ENCODE results near the gene ATP8A2. TPM values are rescaled to one million over a fixed set of nuclear protein-coding genes. Genes with fewer than 3 reads are reported as not detected.
"Not testable (repeated sequence)": the region's sequence is repeated elsewhere in the genome, so short reads cannot be mapped to it uniquely, and the experiment has no call there.

ATP8A2 gene
- total RNA-seq, 1 donor from 2014 or later, result 4.2 TPM

DNA sequence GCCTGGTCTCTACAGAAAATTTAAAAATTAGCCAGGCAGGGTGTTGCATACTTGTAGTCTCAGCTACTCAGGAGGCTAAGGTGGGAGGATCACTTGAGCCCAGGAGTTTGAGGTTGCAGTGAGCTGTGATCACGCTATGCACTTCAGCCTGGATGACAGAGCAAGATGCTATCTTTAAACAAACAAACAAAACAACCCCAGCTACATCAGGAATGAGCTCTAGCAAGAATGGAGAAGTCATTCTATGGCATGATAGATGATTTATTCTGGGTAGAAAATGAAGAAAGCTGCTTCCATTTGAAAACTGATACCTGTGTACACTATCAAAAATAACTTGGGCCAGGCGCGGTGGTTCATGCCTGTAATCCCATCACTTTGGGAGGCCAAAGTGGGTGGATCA, 695.8 kb downstream of the ATP8A2 start:
- no peaks in the 10 kb centered on the region for H3K4me1 Mint-ChIP-seq
- no peak overlapping the region for H2AFZ ChIP-seq (replicated peaks)
- no peaks in the 10 kb centered on the region for H3K9me3 ChIP-seq (ENCODE audit: low read depth)
- H3K27ac ChIP-seq, result no peak overlapping the region
- H3K27me3 Mint-ChIP-seq (ENCODE audit: insufficient read depth, low read depth), result peaks cover 6% of the 10 kb centered on the region
- H3K79me2 ChIP-seq (ENCODE audit: low read depth), result no peaks in the 10 kb centered on the region
- H4K20me1 ChIP-seq (ENCODE audit: low read depth), result no peaks in the 10 kb centered on the region
- no peak for DNase-seq (ENCODE audit: low spot score)
- H3F3A ChIP-seq (ENCODE audit: low read depth), result no peaks in the 10 kb centered on the region
- peaks cover 2% of the 10 kb centered on the region for H3K4me1 ChIP-seq
- H3K9me3 Mint-ChIP-seq, result no peaks in the 10 kb centered on the region
- no peak for TF ChIP-seq EZH2 (IDR thresholded peaks at IDR 0.05)
- TF ChIP-seq EZH2phosphoT487 (IDR thresholded peaks at IDR 0.05), result no peak
- TF ChIP-seq CTCF (IDR thresholded peaks at IDR 0.05), result no peak
- no peak overlapping the region for H3K4me3 ChIP-seq
- no peak overlapping the region for H3K9ac ChIP-seq
- no peaks in the 10 kb centered on the region for H3K36me3 Mint-ChIP-seq
- H3K27ac Mint-ChIP-seq, result no peak overlapping the region
- no peaks in the 10 kb centered on the region for H3K27me3 ChIP-seq
- H3K4me2 ChIP-seq, result no peak overlapping the region
- H3K4me3 Mint-ChIP-seq, result no peak overlapping the region
- H3K36me3 ChIP-seq, result no peaks in the 10 kb centered on the region

- H3K4me3 ChIP-seq; H3K27ac Mint-ChIP-seq; H3K36me3 Mint-ChIP-seq; H3K9ac ChIP-seq; H3K27ac ChIP-seq; H3K9me3 Mint-ChIP-seq; H3K36me3 ChIP-seq; H3K4me2 ChIP-seq; H3K27me3 ChIP-seq; H3K79me2 ChIP-seq (ENCODE audit: low read depth); H3K9me3 ChIP-seq (ENCODE audit: low read depth); H3K4me1 Mint-ChIP-seq; H2AFZ ChIP-seq (replicated peaks); H3K27me3 Mint-ChIP-seq (ENCODE audit: insufficient read depth, low read depth); H3K4me1 ChIP-seq; H3K4me3 Mint-ChIP-seq; DNase-seq (ENCODE audit: low spot score); H3F3A ChIP-seq (ENCODE audit: low read depth); H4K20me1 ChIP-seq (ENCODE audit: low read depth): not testable (repeated sequence)
Observed at GRCh38 chr13:26068372-26068771, 696.6 kb downstream of the ATP8A2 start.

DNA sequence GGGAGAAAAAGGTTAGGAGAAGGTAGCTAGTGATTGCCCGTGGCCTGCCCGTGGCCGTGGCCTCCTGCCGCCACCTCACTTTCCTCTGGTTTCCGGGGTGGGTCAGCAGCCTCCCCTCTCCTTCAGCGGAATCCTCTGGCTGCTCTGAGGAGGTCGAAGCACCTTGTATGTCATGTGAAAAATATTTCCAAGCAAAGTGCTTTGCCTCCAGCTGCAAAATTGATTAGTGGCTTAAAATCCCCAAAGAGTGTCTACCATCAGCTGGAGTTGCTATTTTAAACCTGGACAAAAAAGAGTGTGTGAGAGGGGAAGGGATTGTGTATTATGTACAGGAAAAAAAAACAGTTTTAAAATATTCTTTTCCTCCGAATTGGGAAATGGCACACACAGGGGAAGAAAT, 697.9 kb downstream of the ATP8A2 start:
- H4K20me1 ChIP-seq (ENCODE audit: low read depth); H3K27ac ChIP-seq; H3K9ac ChIP-seq; H3K4me2 ChIP-seq; H3K4me3 Mint-ChIP-seq; H3K27ac Mint-ChIP-seq; H3K4me1 Mint-ChIP-seq; H3F3A ChIP-seq (ENCODE audit: low read depth); H3K79me2 ChIP-seq (ENCODE audit: low read depth); H3K27me3 Mint-ChIP-seq (ENCODE audit: insufficient read depth, low read depth); H3K36me3 ChIP-seq; H3K4me1 ChIP-seq; H3K36me3 Mint-ChIP-seq; H3K9me3 Mint-ChIP-seq; DNase-seq (ENCODE audit: low spot score); H3K4me3 ChIP-seq; H2AFZ ChIP-seq (replicated peaks); H3K9me3 ChIP-seq (ENCODE audit: low read depth); H3K27me3 ChIP-seq: not testable (repeated sequence)

DNA sequence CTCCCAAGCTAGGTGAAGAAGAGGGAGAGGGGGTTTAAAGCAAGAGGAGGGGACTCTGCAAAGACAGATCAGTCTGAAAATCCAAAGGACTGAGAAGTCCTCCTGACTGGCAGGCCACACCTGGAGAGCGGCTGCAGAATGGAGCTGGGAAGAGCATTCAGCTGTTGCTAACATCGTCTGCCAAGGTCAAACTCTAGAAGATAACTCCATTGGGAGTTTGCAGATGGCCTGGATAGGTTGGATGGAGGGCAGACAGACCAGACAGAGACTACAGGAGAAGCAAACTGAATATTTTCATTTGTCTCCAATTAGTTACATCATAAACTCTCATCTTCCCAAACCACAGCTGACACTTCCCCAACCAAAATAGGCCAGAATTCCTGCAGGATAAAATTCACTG, 699.9 kb downstream of the ATP8A2 start:
- Mint-ChIP-seq H3K27ac (no peak overlapping the region), H3K9me3 (no peaks in the 10 kb centered on the region), H3K27me3 (ENCODE audit: insufficient read depth, low read depth) (peaks cover 2% of the 10 kb centered on the region), H3K36me3 (no peaks in the 10 kb centered on the region), H3K4me3 (no peak overlapping the region), H3K4me1 (no peaks in the 10 kb centered on the region)
- no peaks in the 10 kb centered on the region for H4K20me1 ChIP-seq (ENCODE audit: low read depth)
- H3K9me3 ChIP-seq (ENCODE audit: low read depth), result no peaks in the 10 kb centered on the region
- no peaks in the 10 kb centered on the region for H3F3A ChIP-seq (ENCODE audit: low read depth)
- H3K36me3 ChIP-seq, result no peaks in the 10 kb centered on the region
- TF ChIP-seq CTCF (IDR thresholded peaks at IDR 0.05) (no peak), EZH2 (IDR thresholded peaks at IDR 0.05) (no peak), EZH2phosphoT487 (IDR thresholded peaks at IDR 0.05) (no peak)
- H3K4me1 ChIP-seq, result no peaks in the 10 kb centered on the region
- no peak overlapping the region for H3K4me2 ChIP-seq
- no peak overlapping the region for H3K27ac ChIP-seq
- no peak overlapping the region for H3K9ac ChIP-seq
- DNase-seq (ENCODE audit: low spot score), result no peak
- no peak overlapping the region for H2AFZ ChIP-seq (replicated peaks)
- no peak overlapping the region for H3K4me3 ChIP-seq
- H3K27me3 ChIP-seq, result no peaks in the 10 kb centered on the region
- no peaks in the 10 kb centered on the region for H3K79me2 ChIP-seq (ENCODE audit: low read depth)

Measured in neural progenitor cell (in vitro differentiated cells).